Measurements from ENCODE around the gene ETV1. TPM values are rescaled to one million over a fixed set of nuclear protein-coding genes. Genes with fewer than 3 reads are reported as not detected.
A peak's percentile ranks its signal among the peaks of the same experiment; 100 is the strongest.

ETV1 gene
- total and polyA plus RNA-seq, 2 of the 4 experiments (the other 2 are of a cell fraction): 8.6 to 21.1 TPM

DNA sequence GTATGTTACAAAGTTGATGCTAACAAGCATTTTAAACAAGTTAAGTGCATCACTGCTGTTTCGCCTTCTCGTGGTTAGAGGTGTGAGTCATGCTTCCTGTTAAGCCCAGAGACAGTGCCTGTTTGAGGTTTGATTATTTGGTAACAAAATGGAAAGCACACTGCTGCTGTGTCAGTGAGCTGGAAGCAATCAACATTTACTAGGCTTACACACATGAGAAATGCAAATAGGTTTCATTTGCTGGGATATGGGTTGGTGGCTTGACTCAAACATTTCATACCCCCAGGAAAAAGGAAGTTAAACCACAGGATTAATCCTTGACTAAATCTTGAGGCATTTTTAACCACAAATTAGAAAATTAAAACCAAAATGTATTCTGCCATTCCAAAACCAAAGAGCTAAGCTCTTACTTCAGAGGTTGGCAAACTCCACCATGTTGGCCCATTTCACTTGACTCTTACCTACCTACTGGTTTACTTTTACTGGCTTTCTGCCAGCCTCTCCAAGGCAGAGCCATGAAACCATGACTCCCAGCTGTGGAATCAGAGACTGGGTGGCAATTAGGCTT is 139.2 kb downstream of the ETV1 start:
- H2BK15ac ChIP-seq (ENCODE audit: low read depth, low read length): peak overlapping the region; percentile 54; the same call in 1 of the 3 replicates
- peak; percentile 87 for ATAC-seq (ENCODE audit: low read depth)
- peak; percentile 30; the same call in 1 of the 2 replicates for TF ChIP-seq RAD21 (IDR thresholded peaks at IDR 0.05; ENCODE audit: low read length)
- TF ChIP-seq, protein P1, sequence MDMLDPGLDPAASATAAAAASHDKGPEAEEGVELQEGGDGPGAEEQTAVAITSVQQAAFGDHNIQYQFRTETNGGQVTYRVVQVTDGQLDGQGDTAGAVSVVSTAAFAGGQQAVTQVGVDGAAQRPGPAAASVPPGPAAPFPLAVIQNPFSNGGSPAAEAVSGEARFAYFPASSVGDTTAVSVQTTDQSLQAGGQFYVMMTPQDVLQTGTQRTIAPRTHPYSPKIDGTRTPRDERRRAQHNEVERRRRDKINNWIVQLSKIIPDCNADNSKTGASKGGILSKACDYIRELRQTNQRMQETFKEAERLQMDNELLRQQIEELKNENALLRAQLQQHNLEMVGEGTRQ (IDR thresholded peaks at IDR 0.05; ENCODE audit: low read depth, low read length): no peak
- no peak for TF ChIP-seq MXI1 (IDR thresholded peaks at IDR 0.05; ENCODE audit: borderline replicate concordance, low read depth, low read length)
- no peak for TF ChIP-seq RCOR1 (IDR thresholded peaks at IDR 0.05; ENCODE audit: insufficient replicate concordance, low read length)
- TF ChIP-seq, protein P2, sequence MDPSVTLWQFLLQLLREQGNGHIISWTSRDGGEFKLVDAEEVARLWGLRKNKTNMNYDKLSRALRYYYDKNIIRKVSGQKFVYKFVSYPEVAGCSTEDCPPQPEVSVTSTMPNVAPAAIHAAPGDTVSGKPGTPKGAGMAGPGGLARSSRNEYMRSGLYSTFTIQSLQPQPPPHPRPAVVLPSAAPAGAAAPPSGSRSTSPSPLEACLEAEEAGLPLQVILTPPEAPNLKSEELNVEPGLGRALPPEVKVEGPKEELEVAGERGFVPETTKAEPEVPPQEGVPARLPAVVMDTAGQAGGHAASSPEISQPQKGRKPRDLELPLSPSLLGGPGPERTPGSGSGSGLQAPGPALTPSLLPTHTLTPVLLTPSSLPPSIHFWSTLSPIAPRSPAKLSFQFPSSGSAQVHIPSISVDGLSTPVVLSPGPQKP (IDR thresholded peaks at IDR 0.05; ENCODE audit: borderline replicate concordance, low read depth, low read length): no peak
- TF ChIP-seq BHLHE40 (IDR thresholded peaks at IDR 0.05; ENCODE audit: low read depth, low read length): peak; percentile 47
- no peak for TF ChIP-seq CHD1 (IDR thresholded peaks at IDR 0.05; ENCODE audit: low read depth, low read length)
- TF ChIP-seq CEBPB (IDR thresholded peaks at IDR 0.05; ENCODE audit: low read depth, low read length): peak; percentile 73
- peak; percentile 94 for TF ChIP-seq FOS (IDR thresholded peaks at IDR 0.05; ENCODE audit: low read depth, low read length)
- TF ChIP-seq NFE2L2 (IDR thresholded peaks at IDR 0.05; ENCODE audit: low read depth, low read length): 0 out of 2 replicates have a peak, but pooled peaks have one; percentile 19
- TF ChIP-seq MAFK (IDR thresholded peaks at IDR 0.05; ENCODE audit: low read depth, low read length): no peak; the same call in 1 of the 2 replicates
- TF ChIP-seq, protein P3, sequence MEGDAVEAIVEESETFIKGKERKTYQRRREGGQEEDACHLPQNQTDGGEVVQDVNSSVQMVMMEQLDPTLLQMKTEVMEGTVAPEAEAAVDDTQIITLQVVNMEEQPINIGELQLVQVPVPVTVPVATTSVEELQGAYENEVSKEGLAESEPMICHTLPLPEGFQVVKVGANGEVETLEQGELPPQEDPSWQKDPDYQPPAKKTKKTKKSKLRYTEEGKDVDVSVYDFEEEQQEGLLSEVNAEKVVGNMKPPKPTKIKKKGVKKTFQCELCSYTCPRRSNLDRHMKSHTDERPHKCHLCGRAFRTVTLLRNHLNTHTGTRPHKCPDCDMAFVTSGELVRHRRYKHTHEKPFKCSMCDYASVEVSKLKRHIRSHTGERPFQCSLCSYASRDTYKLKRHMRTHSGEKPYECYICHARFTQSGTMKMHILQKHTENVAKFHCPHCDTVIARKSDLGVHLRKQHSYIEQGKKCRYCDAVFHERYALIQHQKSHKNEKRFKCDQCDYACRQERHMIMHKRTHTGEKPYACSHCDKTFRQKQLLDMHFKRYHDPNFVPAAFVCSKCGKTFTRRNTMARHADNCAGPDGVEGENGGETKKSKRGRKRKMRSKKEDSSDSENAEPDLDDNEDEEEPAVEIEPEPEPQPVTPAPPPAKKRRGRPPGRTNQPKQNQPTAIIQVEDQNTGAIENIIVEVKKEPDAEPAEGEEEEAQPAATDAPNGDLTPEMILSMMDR (conservative IDR thresholded peaks at IDR 0.05; ENCODE audit: low read depth, low read length): no peak
- peaks cover 4% of the 10 kb centered on the region for H3K9me1 ChIP-seq (ENCODE audit: insufficient read depth, low read length)
- H3K27ac ChIP-seq (ENCODE audit: insufficient read depth, low read length): peak overlapping the region; percentile 91
- H2BK120ac ChIP-seq (ENCODE audit: low read depth, low read length): peak overlapping the region; percentile 88
- no peaks in the 10 kb centered on the region for H3K9me3 ChIP-seq (ENCODE audit: control insufficient read depth, insufficient read depth, low read length)
- H3K4ac ChIP-seq (ENCODE audit: low read depth, low read length): peak overlapping the region; percentile 72
- no peak overlapping the region for H3K23ac ChIP-seq (ENCODE audit: low read depth, low read length)
- H4K5ac ChIP-seq (ENCODE audit: low read depth, low read length): peak overlapping the region; percentile 54
- POLR2A ChIA-PET (ENCODE audit: unreplicated experiment): interaction anchor here (1.0 kb wide), 1 partner anchor 8 kb away, joined by 3 read pairs; no protein-coding TSS in a partner anchor
- intact Hi-C loops (cut with micrococcal nuclease) (loop anchor here (1.0 to 2.0 kb wide), 2 partner anchors 70 to 141 kb away; no protein-coding TSS in a partner anchor), dilution Hi-C loops (cut with HindIII; ENCODE audit: low sequenced_read_pairs, unreplicated experiment) (no loop called here), in situ Hi-C loops (cut with MboI; ENCODE audit: low sequenced_read_pairs) (no loop called here)
- peak overlapping the region; percentile 70 for H3K18ac ChIP-seq (ENCODE audit: low read depth, low read length)
- no peaks in the 10 kb centered on the region for H4K20me1 ChIP-seq (ENCODE audit: insufficient read depth, low read length)
- H3K4me3 ChIP-seq (ENCODE audit: insufficient read depth, low read depth, low read length): no peak overlapping the region
- H4K91ac ChIP-seq (ENCODE audit: insufficient read depth, low read depth, low read length): peak overlapping the region; percentile 54
- H3K27me3 ChIP-seq (ENCODE audit: control insufficient read depth, insufficient read depth, low read length): no peaks in the 10 kb centered on the region
- no peak overlapping the region for H3K56ac ChIP-seq (ENCODE audit: extremely low read depth, insufficient read depth, low read length)
- CTCF ChIA-PET: interaction anchor here (1.0 kb wide), 1 partner anchor 139 kb away, joined by 3 read pairs; the partner anchor contains the start of gene ETV1
- WGBS, 2 experiments (ENCODE audit: extremely low coverage in 2 of 2, insufficient read length in 1 of 2): 0% methylated on average over 1 of the region's 2 CpGs; no CpG with 5 or more reads in 1 of the 2 experiments
- peak overlapping the region; percentile 9 to 70; a peak in 3 of 4 replicates for H4K8ac ChIP-seq (ENCODE audit: low read depth in 2 of 2, low read length in 2 of 2)
- no peaks in the 10 kb centered on the region for H3K36me3 ChIP-seq (ENCODE audit: control insufficient read depth, insufficient read depth, low read length)
- peak overlapping the region; percentile 6 for H2AFZ ChIP-seq (replicated peaks; ENCODE audit: low read length, poor library complexity)
- peak; percentile 99 for DNase-seq
- peak overlapping the region; percentile 68; the same call in 1 of the 2 replicates for H2AK5ac ChIP-seq (ENCODE audit: low read depth, low read length)
- no TSS peak for BruUV-seq (replicated peaks)
- H2BK5ac ChIP-seq (ENCODE audit: low read depth, low read length, poor library complexity, severe bottlenecking): peak overlapping the region; percentile 89
- no peak overlapping the region for H2AK9ac ChIP-seq (replicated peaks; ENCODE audit: low read depth, low read length, poor library complexity)
- H3K4me2 ChIP-seq (ENCODE audit: low read depth, low read length): peak overlapping the region; percentile 38; the same call in 1 of the 2 replicates
- peak overlapping the region; percentile 40 for H3K14ac ChIP-seq (replicated peaks; ENCODE audit: low read depth, low read length)
- H3K4me1 ChIP-seq (ENCODE audit: control insufficient read depth, insufficient read depth, low read length): peaks cover 10% of the 10 kb centered on the region
- peak overlapping the region; percentile 66 for H2BK20ac ChIP-seq (ENCODE audit: low read depth, low read length)
- no peaks in the 10 kb centered on the region for H3K79me1 ChIP-seq (ENCODE audit: low read depth in 1 of 2, low read length in 2 of 2)
- no peak overlapping the region for H3K9ac ChIP-seq (ENCODE audit: low read depth, low read length)
